Activated CD8-positive, alpha-beta memory T cell treated with anti-CD3 and anti-CD28 coated beads for 24 hours (primary cell): ENCODE results near the gene UBQLN4.

ENCODE experiments used
- DNase-seq: peaks from one replicate; pipeline ENCODE4 v3.0.0-alpha.2; 2020

Gene UBQLN4

GRCh38 chr1:156053768-156054499 lies at the start of gene UBQLN4:
UBQLN4 (minus strand) TSS chr1:156053798; CDS start chr1:156053701, 97 bp downstream.
- DNase-seq, result peak; percentile 91

- DNase-seq, result no peak
These were observed 49.3 kb upstream of the UBQLN4 start for GRCh38 chr1:156102633-156103511.

DNA sequence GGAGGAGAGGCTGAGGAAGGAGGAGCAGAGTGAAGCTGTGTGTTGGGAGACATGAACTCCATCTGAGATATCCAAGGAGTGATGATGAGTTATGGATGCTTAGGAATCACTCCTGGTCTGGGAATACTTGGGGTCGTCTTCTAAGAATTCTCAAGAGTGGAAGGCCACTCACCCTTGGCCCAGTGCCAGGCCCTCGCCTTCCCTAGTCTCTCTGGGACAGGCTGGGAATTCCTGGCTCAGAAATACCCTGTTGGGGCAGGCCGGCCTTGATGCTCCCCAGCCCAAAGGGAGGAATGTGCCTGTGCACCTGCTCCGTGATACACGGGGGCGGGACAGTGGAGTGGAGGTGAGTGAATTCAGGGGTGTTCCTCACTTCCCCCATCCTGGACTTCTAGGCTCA lies 48.3 kb upstream of the UBQLN4 start:
- no peak for DNase-seq

GRCh38 chr1:156100205-156100995 lies 46.8 kb upstream of the UBQLN4 start:
- no peak for DNase-seq

- DNase-seq, result no peak
These were observed 45.7 kb upstream of the UBQLN4 start for GRCh38 chr1:156099282-156099681.

DNA sequence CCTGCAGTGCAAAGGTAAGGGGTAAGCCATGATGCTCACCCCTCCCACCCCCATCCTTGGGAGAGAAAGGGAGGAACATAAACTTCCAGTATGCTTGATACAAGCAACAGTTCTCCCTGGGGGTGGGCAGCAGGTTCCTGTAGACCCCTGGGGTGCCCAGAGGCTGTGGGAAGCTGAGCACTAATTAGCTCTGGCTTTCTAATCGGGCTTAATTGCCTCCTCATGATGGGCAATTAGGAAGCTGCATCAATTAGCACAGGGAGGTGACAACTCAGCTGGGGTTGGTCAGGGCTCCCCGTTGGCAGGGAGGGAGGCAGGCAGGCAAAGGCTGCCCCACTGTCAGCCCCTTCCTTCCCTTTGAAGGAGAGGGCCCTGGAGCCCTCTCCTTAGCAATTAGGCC lies 45.2 kb upstream of the UBQLN4 start:
- no peak for DNase-seq

DNA sequence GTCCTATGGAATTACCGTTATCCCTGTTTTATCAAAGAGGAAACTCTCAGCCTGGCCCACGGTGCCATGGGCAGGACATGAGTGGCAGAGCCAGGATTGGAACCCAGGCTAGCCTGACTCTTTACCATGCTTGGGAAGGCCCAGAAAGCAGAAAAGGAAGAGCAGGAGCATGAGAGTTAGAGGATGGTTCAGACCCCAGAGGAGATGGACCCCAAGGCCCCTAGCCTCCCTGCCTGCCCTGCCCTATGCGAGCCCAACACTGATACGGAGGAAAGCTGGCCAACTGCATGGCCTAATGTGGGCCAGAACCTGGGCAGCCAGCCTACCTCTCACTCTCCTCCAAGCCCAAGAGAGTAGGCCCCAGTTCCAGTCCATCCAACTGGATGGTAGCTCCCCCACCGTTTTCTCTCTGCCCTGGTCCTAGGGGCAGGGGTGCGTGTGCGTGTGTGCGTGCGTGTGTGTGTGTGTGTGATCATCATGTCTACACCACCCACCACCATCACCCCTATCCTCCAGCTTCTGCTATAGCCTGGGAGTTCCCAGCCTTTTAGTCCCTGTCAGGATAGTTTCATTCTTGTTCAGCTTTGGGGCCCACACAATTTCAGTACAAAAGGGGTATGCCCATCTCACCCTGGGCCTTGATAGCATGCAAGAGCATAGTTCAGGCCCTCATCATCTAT lies 44.0 kb upstream of the UBQLN4 start:
- peak; percentile 78 for DNase-seq

DNA sequence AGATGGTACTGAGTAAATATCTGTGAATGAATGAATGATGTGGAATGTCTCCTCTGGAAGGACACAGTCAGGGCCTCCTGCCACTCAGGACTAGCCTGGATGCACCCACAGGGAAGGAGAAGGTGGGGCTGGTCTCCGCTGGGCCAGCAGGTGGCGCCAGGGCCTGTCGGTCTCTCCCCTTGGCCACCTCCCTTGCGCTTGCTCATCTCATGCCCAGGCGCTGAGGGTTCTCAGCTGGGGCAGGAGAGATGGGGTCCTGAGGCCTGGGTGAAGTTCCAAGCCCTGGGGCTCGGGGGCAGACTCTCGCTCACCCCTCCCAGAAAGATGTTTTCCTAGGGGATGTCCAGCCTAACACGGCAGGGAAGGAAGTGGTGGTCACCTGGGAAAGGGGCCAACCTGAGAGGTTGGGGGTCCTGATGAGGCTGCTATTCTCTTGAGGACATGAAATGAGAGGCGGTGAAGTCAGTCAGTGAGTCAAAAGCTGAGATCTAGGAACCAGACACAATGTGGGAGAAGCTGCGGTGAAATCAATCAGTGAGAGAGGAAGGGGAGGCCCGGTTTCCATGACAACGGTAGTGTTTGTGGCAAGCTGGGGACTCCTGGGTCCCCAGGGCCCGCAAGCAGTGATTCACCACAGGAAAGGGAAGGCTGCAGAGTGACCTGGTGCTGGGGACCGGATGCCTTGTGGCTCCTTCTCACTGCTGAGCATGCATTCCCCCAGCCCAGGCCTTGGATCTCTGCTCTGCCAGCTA lies 43.2 kb upstream of the UBQLN4 start:
- DNase-seq, result peak; percentile 94

DNA sequence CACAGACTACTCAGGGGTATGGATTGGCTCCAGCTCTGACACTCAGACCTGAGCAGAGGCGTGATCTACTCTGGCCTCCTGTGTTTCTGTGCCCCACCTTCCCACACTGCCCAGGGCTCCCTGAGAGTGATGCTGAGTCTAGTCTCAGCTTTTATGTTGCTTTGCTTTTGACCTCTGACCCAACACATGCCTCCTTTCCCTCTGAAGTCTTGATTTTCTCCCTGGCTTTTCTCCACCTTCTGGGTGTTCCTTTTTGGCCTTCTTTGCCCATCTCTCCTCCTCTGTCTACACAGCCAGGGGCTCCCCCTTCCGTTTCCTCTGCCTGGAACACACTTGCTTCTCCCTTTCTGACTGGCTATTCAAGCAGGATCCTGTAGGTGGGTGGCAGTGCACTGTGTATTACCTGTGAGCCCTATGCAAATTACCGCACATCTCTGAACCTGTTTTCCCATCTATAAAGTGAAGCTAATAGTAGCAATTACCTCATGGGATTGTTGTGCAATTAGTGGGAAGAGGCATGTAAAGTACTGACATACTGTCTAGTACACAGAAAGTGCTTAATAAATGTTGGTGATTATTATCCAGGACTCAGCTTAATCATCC lies 42.4 kb upstream of the UBQLN4 start:
- no peak for DNase-seq

GRCh38 chr1:156091610-156092009 lies 38.0 kb upstream of the UBQLN4 start:
- DNase-seq, result no peak

DNA sequence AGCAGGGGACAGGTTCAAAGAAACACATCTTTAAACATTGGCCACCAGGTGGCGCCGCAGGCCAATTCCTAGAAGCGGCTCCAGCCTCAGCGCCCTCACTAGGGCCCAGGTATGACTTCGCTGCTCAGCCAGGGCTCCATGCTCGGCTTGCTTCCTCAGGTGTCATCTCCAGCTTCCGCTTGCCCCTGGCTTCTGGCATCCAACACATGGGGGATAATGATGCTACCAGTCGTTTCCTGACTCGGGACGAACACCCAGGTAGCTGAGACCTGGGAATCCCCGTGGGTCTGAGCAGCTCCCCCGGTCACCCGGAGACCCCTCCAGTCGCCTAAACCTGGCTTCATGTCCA lies 37.2 kb upstream of the UBQLN4 start:
- DNase-seq, result peak; percentile 96

- no peak for DNase-seq
These were observed 36.7 kb upstream of the UBQLN4 start for GRCh38 chr1:156090138-156090839.

- DNase-seq, result no peak
These were observed 36.1 kb upstream of the UBQLN4 start for GRCh38 chr1:156089704-156090103.

GRCh38 chr1:156086256-156086662 lies 32.7 kb upstream of the UBQLN4 start:
- no peak for DNase-seq

- no peak for DNase-seq
These were observed 30.5 kb upstream of the UBQLN4 start for GRCh38 chr1:156083800-156084790.

DNA sequence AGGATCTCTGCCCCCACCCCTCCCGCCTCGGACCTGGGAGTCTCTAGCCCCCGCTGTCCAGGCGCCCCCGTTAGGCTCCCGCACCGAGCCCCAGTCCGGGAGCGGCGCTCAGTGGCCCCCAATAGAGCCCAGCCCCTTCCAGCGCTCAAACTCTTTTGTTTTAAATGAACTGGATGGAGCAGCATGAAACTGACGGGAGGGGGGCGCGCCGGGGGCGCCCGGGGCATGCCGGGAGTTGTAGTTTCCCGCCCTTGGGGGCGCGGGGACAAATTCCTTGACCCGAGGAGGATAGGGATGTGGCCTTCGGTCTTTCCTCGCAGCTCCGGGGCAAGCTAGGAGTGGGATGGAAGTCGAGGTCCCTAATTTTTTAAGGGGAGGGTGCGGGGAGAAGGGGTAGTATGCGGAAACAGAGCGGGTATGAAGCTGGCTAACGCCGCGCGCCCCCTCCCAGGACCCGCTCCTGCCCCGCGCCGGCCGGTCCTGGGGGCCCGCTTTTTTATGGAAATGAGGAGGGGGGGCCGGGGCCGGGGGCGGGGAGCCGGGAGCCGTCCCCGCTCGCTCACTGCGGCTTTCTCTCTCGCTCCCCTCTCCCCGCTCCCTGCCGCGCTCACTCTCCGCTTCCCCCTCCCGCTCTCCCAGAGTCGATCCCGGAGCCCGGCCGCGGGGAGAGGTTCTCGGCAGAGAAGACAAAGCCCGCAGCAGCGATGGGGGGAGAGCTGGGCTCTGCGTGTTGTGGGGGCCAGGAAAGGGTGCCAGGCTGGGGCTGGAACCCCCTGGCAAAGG lies 28.9 kb upstream of the UBQLN4 start, which contains the start of gene MEX3A:
Gene MEX3A (minus strand): TSS at position 157 of the 783 bp plus-strand sequence. CDS start 467 bp downstream, outside the sequence.
- DNase-seq, result peak; percentile 86

GRCh38 chr1:156081917-156082308 lies 28.3 kb upstream of the UBQLN4 start:
- no peak for DNase-seq

GRCh38 chr1:156081180-156081916 lies 27.8 kb upstream of the UBQLN4 start:
- no peak for DNase-seq
